ENCODE data around the gene NAB2. TPM values are rescaled to one million over a fixed set of nuclear protein-coding genes. Genes with fewer than 3 reads are reported as not detected.

NAB2 gene
- total RNA-seq, 1 experiment from 2014 or later = 17.4 TPM

GRCh38 chr12:57105011-57105753, 16.3 kb downstream of the NAB2 start:
- Histone ChIP-seq H3K9ac (ENCODE audit: low read length) (no peak overlapping the region), H3K4me3 (ENCODE audit: low read length) (no peak overlapping the region)

GRCh38 chr12:57106021-57106708, 17.3 kb downstream of the NAB2 start:
- H3K4me3 ChIP-seq (ENCODE audit: low read length) = no peak overlapping the region
- no peak overlapping the region for H2AFZ ChIP-seq (ENCODE audit: low read length)
- H3F3A ChIP-seq (ENCODE audit: low read length, unreplicated experiment) = no peaks in the 10 kb centered on the region
- no peaks in the 10 kb centered on the region for H3K36me3 ChIP-seq (ENCODE audit: low read depth, low read length)
- H3K9me2 ChIP-seq (replicated peaks; ENCODE audit: low read length) = no peaks in the 10 kb centered on the region
- H3K9me3 ChIP-seq (ENCODE audit: low read length) = no peaks in the 10 kb centered on the region
- no peak for DNase-seq
- no peak overlapping the region for H3K4me2 ChIP-seq (ENCODE audit: low read length)
- no TSS peak for BruUV-seq (replicated peaks)
- TF ChIP-seq EZH2 (IDR thresholded peaks at IDR 0.05; ENCODE audit: low read length, unreplicated experiment) (no peak), CTCF (conservative IDR thresholded peaks at IDR 0.05; ENCODE audit: low read depth, low read length) (no peak), EZH2phosphoT487 (IDR thresholded peaks at IDR 0.05; ENCODE audit: borderline replicate concordance, low read length) (no peak)
- ChIA-PET POLR2A (ENCODE audit: unreplicated experiment) (no interaction called here), CTCF (no interaction called here)
- no peaks in the 10 kb centered on the region for H4K20me1 ChIP-seq (ENCODE audit: low read length)
- intact Hi-C loops (cut with micrococcal nuclease) = no loop called here
- H3K79me2 ChIP-seq (ENCODE audit: low read length) = no peaks in the 10 kb centered on the region
- no peaks in the 10 kb centered on the region for H3K27me3 ChIP-seq (ENCODE audit: low read length)
- H3K4me1 ChIP-seq (ENCODE audit: insufficient read depth, low read length) = peaks cover 25% of the 10 kb centered on the region
- ATAC-seq = no peak
- no peak overlapping the region for H3K9ac ChIP-seq (ENCODE audit: low read length)
- H3K27ac ChIP-seq (ENCODE audit: low read length) = no peak overlapping the region

More at GRCh38 chr12:57105011-57105753, 16.3 kb downstream of the NAB2 start:
- DNase-seq = no peak
- Histone ChIP-seq H3K27me3 (ENCODE audit: low read length) (no peaks in the 10 kb centered on the region), H2AFZ (ENCODE audit: low read length) (no peak overlapping the region), H3K4me1 (ENCODE audit: insufficient read depth, low read length) (peaks cover 15% of the 10 kb centered on the region), H3K9me3 (ENCODE audit: low read length) (no peaks in the 10 kb centered on the region), H3K36me3 (ENCODE audit: low read depth, low read length) (no peaks in the 10 kb centered on the region), H4K20me1 (ENCODE audit: low read length) (no peaks in the 10 kb centered on the region), H3K27ac (ENCODE audit: low read length) (no peak overlapping the region), H3K9me2 (replicated peaks; ENCODE audit: low read length) (no peaks in the 10 kb centered on the region), H3F3A (ENCODE audit: low read length, unreplicated experiment) (no peaks in the 10 kb centered on the region), H3K79me2 (ENCODE audit: low read length) (no peaks in the 10 kb centered on the region), H3K4me2 (ENCODE audit: low read length) (no peak overlapping the region)
- ATAC-seq = no peak
- TF ChIP-seq EZH2 (IDR thresholded peaks at IDR 0.05; ENCODE audit: low read length, unreplicated experiment) (no peak), CTCF (conservative IDR thresholded peaks at IDR 0.05; ENCODE audit: low read depth, low read length) (no peak), EZH2phosphoT487 (IDR thresholded peaks at IDR 0.05; ENCODE audit: borderline replicate concordance, low read length) (no peak)
- BruUV-seq (replicated peaks) = no TSS peak
- ChIA-PET CTCF (no interaction called here), POLR2A (ENCODE audit: unreplicated experiment) (no interaction called here)
- intact Hi-C loops (cut with micrococcal nuclease) = no loop called here
